Subcutaneous abdominal adipose tissue (tissue), 5 donors: ENCODE measurements around the gene SIX3.

Experiments used
- H3K27ac ChIP-seq: one replicate; pipeline ENCODE4 v1.7.0; 2013; ENCODE audit warnings: low read depth, mild to moderate bottlenecking, inconsistent platforms, low read length, moderate library complexity
- H3K27me3 ChIP-seq, 5 donors: one replicate each; pipeline ENCODE4 v1.7.0; 2013; ENCODE audit warnings: low read length in 5 of 5, inconsistent platforms in 1 of 5; ENCODE audit not compliant: control insufficient read depth in 5 of 5, insufficient read depth in 4 of 5
- H3K36me3 ChIP-seq, 5 donors: one replicate each; pipeline ENCODE4 v1.7.0; 2013; ENCODE audit warnings: low read length in 5 of 5; ENCODE audit not compliant: control insufficient read depth in 5 of 5, insufficient read depth in 5 of 5
- H3K4me1 ChIP-seq, 5 donors: one replicate each; pipeline ENCODE4 v1.7.0; 2013; ENCODE audit warnings: low read length in 5 of 5, mild to moderate bottlenecking in 3 of 5, moderate library complexity in 1 of 5; ENCODE audit not compliant: control insufficient read depth in 5 of 5, insufficient read depth in 5 of 5
- H3K4me3 ChIP-seq, 5 donors: one replicate each; pipeline ENCODE4 v1.7.0; 2013; ENCODE audit warnings: low read length in 5 of 5, low read depth in 1 of 5
- H3K9ac ChIP-seq, 5 donors: one replicate each; pipeline ENCODE4 v1.7.0; 2013; ENCODE audit warnings: low read length in 5 of 5, mild to moderate bottlenecking in 4 of 5, moderate library complexity in 3 of 5
- H3K9me3 ChIP-seq, 5 donors: one replicate each; pipeline ENCODE4 v1.7.0; 2013; ENCODE audit warnings: low read length in 5 of 5; ENCODE audit not compliant: control insufficient read depth in 5 of 5
- donor health status: healthy.
- donor health status: healthy.
- donor health status: healthy.
- donor health status: healthy.
- donor health status: healthy.

Gene SIX3

DNA sequence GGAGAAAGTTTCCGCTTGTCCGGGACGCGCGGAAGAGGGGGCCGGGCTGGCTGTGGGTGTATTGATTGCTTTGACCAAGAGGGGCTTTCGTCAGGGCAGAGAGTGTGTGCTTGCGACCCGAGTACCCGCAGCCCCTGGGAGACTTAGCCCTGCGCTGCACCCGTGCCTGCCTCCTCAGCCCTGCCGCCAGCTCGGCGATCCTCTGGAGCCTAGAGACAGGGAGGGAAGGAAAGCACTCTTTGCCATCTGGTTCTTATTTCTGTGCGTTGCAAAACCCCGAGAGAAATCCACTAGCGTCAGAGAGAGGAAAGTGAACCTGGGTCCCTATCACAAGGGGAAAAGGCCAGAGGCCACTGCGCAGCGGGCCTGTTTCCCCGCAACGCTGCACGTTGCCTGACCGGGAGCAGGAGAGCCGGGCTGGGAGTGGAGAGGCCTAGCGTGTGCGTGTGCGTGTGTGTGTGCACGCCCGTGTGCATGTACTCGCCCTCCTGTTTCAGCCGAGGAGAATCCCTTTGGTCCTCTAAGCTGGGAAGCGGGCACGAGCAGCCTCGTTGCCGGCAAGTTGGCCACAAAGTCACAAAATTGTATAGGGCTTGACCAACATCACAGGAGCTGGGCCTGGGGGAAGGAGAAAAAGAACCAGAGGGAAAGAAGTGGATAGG is 1.7 kb downstream of the SIX3 start:
- Histone ChIP-seq H3K27me3 (peaks cover 68 to 93% (median 74%) of the 10 kb centered on the region in 5 donors), H3K36me3 (no peaks in the 10 kb centered on the region), H3K4me1 (peaks cover 2 to 52% (median 44%) of the 10 kb centered on the region in 5 donors), H3K4me3 (peak overlapping the region in 3 of 5 donors; percentile 27 to 41 (median 36)), H3K27ac (no peak overlapping the region), H3K9ac (no peak overlapping the region), H3K9me3 (no peaks in the 10 kb centered on the region)

DNA sequence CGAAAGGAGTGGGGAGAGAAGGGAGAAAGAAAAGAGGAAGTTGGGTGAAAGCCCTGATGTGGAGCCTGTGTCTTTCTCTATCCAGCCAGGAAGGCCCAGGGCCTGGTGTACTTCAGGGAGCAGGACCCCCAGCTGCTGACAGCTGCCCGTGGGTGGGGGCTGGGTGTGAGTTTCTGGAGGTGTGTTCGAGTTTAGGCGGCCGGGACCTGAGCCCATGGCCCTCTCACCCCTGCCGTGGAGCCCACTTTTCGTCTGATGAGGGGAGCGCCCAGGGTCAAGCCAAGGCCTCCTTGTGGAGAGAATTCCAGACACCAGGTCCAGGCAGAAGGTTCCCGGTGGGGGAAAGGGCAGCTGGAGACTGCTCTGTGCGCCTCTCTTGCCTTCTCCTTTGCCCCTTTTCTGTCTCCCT is 2.2 kb downstream of the SIX3 start:
- H3K4me1 ChIP-seq = peaks cover 2 to 46% (median 38%) of the 10 kb centered on the region in 5 donors
- H3K27ac ChIP-seq = no peak overlapping the region
- no peaks in the 10 kb centered on the region for H3K36me3 ChIP-seq
- peaks cover 65 to 93% (median 74%) of the 10 kb centered on the region in 5 donors for H3K27me3 ChIP-seq
- H3K9ac ChIP-seq = no peak overlapping the region
- no peaks in the 10 kb centered on the region for H3K9me3 ChIP-seq
- H3K4me3 ChIP-seq = peak overlapping the region in 1 of 5 donors; percentile 41

DNA sequence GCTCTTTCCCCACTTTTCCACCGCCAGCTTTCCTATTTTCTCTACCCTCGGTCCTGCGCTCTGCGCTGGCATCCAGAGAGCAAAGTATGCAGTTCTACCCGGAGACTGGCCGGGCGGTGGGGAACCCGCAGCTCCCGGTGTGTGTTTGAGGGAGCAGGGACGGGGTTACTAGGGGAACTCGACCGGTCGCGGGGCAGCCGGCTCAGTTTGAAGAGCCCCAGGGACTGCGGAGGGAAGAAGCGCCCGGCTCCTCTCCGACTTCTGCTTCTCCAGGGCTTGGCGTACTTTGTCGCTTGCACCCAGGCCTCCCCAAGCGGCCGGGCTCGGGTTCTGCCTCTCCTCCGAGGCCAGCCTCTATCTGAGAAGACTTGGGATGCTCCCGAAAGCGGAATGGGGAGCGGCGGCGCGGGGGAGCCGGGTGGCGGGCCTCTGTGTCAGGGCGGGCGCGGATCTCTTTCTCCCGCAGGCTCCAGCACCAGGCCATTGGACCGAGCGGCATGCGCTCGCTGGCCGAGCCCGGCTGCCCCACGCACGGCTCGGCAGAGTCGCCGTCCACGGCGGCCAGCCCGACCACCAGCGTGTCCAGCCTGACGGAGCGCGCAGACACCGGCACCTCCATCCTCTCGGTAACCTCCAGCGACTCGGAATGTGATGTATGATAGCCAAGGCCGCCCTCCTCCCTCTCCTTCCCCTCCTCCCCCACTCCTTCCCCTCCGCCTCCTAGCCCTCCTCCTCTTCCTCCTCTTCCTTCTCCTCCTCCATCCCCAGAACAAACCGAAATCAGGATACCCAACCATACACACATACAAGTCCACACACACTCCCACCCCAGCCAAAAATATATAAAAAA is 2.8 kb downstream of the SIX3 start:
- peaks cover 2 to 42% (median 33%) of the 10 kb centered on the region in 5 donors for H3K4me1 ChIP-seq
- H3K27me3 ChIP-seq = peaks cover 67 to 94% (median 76%) of the 10 kb centered on the region in 5 donors
- peak overlapping the region in 2 of 5 donors; percentile 11 to 40 for H3K4me3 ChIP-seq

DNA sequence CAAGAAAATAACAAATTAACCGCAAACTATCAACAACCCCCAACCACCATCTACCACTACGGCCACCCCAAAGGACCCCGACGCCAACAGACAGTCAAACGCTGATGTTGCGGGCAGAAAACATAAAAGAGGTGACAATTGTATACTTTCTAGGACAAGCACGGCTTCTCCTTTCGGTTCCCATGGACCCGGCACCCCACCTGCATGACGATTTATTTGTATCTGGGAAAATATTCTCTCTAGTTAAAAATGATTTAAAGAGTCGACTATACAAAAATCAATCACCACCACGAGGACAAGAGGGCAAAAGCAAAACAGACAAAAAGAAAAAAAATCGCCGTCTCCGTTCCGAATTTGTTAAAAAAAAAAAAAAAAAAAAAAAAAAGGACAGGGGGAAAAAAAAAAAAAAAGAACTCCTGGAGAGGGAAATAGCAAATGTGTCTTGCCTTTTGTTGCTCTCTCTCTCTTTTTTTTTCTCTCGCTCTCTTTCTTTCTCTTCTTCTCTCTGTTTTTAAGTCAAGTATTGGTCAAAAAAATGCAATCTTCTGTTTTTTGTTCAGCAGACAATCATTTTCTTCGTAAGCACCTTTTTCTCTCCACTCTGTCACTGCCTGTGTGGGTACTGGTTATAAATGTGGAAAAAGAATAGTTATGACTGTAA is 3.6 kb downstream of the SIX3 start:
- H3K27ac ChIP-seq = no peak overlapping the region
- no peak overlapping the region for H3K9ac ChIP-seq
- peaks cover 2 to 49% (median 37%) of the 10 kb centered on the region in 5 donors for H3K4me1 ChIP-seq
- no peak overlapping the region for H3K4me3 ChIP-seq
- H3K9me3 ChIP-seq = no peaks in the 10 kb centered on the region
- peaks cover 68 to 94% (median 76%) of the 10 kb centered on the region in 5 donors for H3K27me3 ChIP-seq
- no peaks in the 10 kb centered on the region for H3K36me3 ChIP-seq

More for the DNA sequence above, 2.8 kb downstream of the SIX3 start:
- Histone ChIP-seq H3K27ac (no peak overlapping the region), H3K36me3 (no peaks in the 10 kb centered on the region), H3K9ac (no peak overlapping the region), H3K9me3 (no peaks in the 10 kb centered on the region)

DNA sequence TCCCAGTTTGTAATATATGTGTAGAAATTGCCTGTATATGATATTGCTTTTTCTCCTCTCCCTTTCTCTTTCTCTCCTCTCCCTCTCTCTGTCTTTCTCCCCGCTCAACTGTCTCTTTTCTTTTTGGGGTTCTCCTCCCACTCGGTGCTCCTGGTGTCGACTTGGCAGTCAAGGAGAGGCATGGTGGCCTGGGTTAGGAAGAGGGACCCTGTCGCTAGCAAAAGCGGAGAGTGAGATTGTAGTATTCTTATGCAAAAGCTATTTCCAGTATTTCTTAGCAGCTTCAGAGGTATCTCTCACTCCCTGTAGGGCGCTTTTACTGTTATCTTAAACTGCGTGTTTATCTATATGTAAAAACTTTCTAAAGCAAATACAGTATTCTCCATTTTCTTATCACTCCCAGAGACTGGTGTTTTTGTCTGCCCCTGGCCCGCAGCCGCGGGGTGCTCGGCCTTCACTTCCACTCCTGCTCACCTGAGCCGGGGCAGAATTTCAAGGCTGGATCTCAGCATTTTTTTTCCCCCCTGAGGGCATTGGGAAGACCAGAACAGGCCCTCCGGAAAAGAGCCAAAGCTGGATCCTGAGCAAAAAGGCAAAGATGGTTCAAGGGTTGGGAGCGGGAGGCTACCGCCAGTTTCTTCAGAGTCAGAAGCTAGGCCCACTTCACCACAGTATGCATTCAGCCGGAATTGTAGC is 4.3 kb downstream of the SIX3 start:
- Histone ChIP-seq H3K36me3 (no peaks in the 10 kb centered on the region), H3K9me3 (no peaks in the 10 kb centered on the region), H3K4me1 (peaks cover 2 to 49% (median 36%) of the 10 kb centered on the region in 5 donors), H3K4me3 (no peak overlapping the region), H3K27me3 (peaks cover 67 to 94% (median 76%) of the 10 kb centered on the region in 5 donors), H3K27ac (no peak overlapping the region), H3K9ac (no peak overlapping the region)

- Histone ChIP-seq H3K4me1 (peaks cover 2 to 42% (median 30%) of the 10 kb centered on the region in 5 donors), H3K27ac (no peak overlapping the region), H3K9ac (no peak overlapping the region), H3K27me3 (peaks cover 71 to 95% (median 76%) of the 10 kb centered on the region in 5 donors), H3K36me3 (no peaks in the 10 kb centered on the region), H3K9me3 (no peaks in the 10 kb centered on the region), H3K4me3 (no peak overlapping the region)
Observed at GRCh38 chr2:44946372-44947027, 5.0 kb downstream of the SIX3 start.

- H3K4me3 ChIP-seq = no peak overlapping the region
- H3K27ac ChIP-seq = no peak overlapping the region
- H3K36me3 ChIP-seq = no peaks in the 10 kb centered on the region
- no peak overlapping the region for H3K9ac ChIP-seq
- peaks cover 2 to 42% (median 29%) of the 10 kb centered on the region in 5 donors for H3K4me1 ChIP-seq
- peaks cover 67 to 94% (median 73%) of the 10 kb centered on the region in 5 donors for H3K27me3 ChIP-seq
- H3K9me3 ChIP-seq = no peaks in the 10 kb centered on the region
Observed at GRCh38 chr2:44947028-44947375, 5.5 kb downstream of the SIX3 start.

GRCh38 chr2:44948565-44949328 is 7.2 kb downstream of the SIX3 start:
- Histone ChIP-seq H3K4me1 (peaks cover 0 to 38% (median 28%) of the 10 kb centered on the region in 5 donors), H3K27ac (no peak overlapping the region), H3K36me3 (no peaks in the 10 kb centered on the region), H3K27me3 (peaks cover 61 to 93% (median 73%) of the 10 kb centered on the region in 5 donors), H3K9ac (no peak overlapping the region), H3K4me3 (no peak overlapping the region), H3K9me3 (no peaks in the 10 kb centered on the region)
